Ovary (tissue), 3 donors: ENCODE measurements around the gene SPATA13.
"Not testable (repeated sequence)": the region's sequence is repeated elsewhere in the genome, so short reads cannot be mapped to it uniquely, and the experiment has no call there.

Source experiments
- EP300 ChIP-seq: sonication (generic); formaldehyde crosslinking; IDR thresholded peaks from one replicate; pipeline ENCODE4 v1.6.1; 2017; ENCODE audit warnings: antibody characterized with exemption
- POLR2A ChIP-seq: fragments of 450-650 bp; IDR thresholded peaks from one replicate; pipeline ENCODE4 v1.6.1; 2017; ENCODE audit warnings: antibody characterized with exemption, mild to moderate bottlenecking, moderate library complexity
- TF ChIP-seq, protein P1 (sequence below), 3 donors: fragments of 450-650 bp in 2 of 3; fragments of 200-600 bp in 1 of 3; IDR thresholded peaks; one replicate each; pipeline versions ENCODE4 v1.5.1 to v1.8.0; 2016 to 2022; ENCODE audit warnings: antibody characterized with exemption in 3 of 3, mild to moderate bottlenecking in 1 of 3
- donor health status: DM: no; HTN: no; CAD: no.

DNA sequence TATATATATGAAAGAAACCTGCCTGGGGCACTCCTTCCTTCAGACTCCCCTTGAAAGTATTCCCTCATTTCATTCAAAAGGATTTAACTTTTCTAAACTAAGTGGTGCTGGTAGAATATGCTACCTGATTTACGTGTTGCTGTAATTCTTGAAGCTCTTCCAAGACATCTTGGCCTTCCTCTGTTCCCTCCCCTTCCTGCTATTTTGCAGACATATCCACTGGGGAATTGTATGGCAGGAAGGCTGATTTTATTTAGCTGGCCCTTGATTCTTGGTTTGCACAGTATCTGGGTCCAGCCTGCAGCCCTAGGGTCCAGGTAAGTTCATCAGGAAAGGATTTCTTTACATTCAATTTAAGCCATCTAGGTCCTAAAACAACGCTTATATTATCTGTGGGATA lies 148.8 kb downstream of the SPATA13 start, which contains the start of gene C1QTNF9:
- TF ChIP-seq, protein P1, sequence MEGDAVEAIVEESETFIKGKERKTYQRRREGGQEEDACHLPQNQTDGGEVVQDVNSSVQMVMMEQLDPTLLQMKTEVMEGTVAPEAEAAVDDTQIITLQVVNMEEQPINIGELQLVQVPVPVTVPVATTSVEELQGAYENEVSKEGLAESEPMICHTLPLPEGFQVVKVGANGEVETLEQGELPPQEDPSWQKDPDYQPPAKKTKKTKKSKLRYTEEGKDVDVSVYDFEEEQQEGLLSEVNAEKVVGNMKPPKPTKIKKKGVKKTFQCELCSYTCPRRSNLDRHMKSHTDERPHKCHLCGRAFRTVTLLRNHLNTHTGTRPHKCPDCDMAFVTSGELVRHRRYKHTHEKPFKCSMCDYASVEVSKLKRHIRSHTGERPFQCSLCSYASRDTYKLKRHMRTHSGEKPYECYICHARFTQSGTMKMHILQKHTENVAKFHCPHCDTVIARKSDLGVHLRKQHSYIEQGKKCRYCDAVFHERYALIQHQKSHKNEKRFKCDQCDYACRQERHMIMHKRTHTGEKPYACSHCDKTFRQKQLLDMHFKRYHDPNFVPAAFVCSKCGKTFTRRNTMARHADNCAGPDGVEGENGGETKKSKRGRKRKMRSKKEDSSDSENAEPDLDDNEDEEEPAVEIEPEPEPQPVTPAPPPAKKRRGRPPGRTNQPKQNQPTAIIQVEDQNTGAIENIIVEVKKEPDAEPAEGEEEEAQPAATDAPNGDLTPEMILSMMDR (IDR thresholded peaks at IDR 0.05): not testable (repeated sequence)
- not testable (repeated sequence) for TF ChIP-seq EP300, POLR2A
